ENCODE data around the gene TMEM132E.
A peak's percentile ranks its signal among the peaks of the same experiment; 100 is the strongest.

Gene TMEM132E

GRCh38 chr17:34634551-34635160 is 55.3 kb downstream of the TMEM132E start:
- DNase-seq (ENCODE audit: low read depth), result no peak

GRCh38 chr17:34635876-34636275 is 56.5 kb downstream of the TMEM132E start:
- DNase-seq (ENCODE audit: low read depth), result no peak

GRCh38 chr17:34637041-34637547 is 57.7 kb downstream of the TMEM132E start:
- no peak for DNase-seq (ENCODE audit: low read depth)

- peak; percentile 82 for DNase-seq (ENCODE audit: low read depth)
Measured at GRCh38 chr17:34637548-34638525, 58.5 kb downstream of the TMEM132E start.

GRCh38 chr17:34638526-34639260 is 59.3 kb downstream of the TMEM132E start:
- DNase-seq (ENCODE audit: low read depth), result no peak

GRCh38 chr17:34639706-34640425 is 60.5 kb downstream of the TMEM132E start:
- DNase-seq (ENCODE audit: low read depth), result no peak

- no peak for DNase-seq (ENCODE audit: low read depth)
Measured at GRCh38 chr17:34641368-34641767, 62.0 kb downstream of the TMEM132E start.

GRCh38 chr17:34644941-34645550 is 65.7 kb downstream of the TMEM132E start:
- DNase-seq (ENCODE audit: low read depth), result no peak

GRCh38 chr17:34645594-34645993 is 66.2 kb downstream of the TMEM132E start:
- no peak for DNase-seq (ENCODE audit: low read depth)

GRCh38 chr17:34647511-34647910 is 68.1 kb downstream of the TMEM132E start:
- no peak for DNase-seq (ENCODE audit: low read depth)

- DNase-seq (ENCODE audit: low read depth), result no peak
Measured at GRCh38 chr17:34650051-34650750, 70.8 kb downstream of the TMEM132E start.

GRCh38 chr17:34651402-34651811 is 72.0 kb downstream of the TMEM132E start:
- DNase-seq (ENCODE audit: low read depth), result no peak

GRCh38 chr17:34652021-34652555 is 72.7 kb downstream of the TMEM132E start:
- DNase-seq (ENCODE audit: low read depth), result no peak

- DNase-seq (ENCODE audit: low read depth), result no peak
Measured at GRCh38 chr17:34653511-34653910, 74.1 kb downstream of the TMEM132E start.

GRCh38 chr17:34654276-34654880 is 75.0 kb downstream of the TMEM132E start:
- no peak for DNase-seq (ENCODE audit: low read depth)

- no peak for DNase-seq (ENCODE audit: low read depth)
Measured at GRCh38 chr17:34654881-34655276, 75.5 kb downstream of the TMEM132E start.

GRCh38 chr17:34656801-34657200 is 77.4 kb downstream of the TMEM132E start:
- no peak for DNase-seq (ENCODE audit: low read depth)

GRCh38 chr17:34658811-34659560 is 79.6 kb downstream of the TMEM132E start:
- DNase-seq (ENCODE audit: low read depth), result no peak

- no peak for DNase-seq (ENCODE audit: low read depth)
Measured at GRCh38 chr17:34663714-34664113, 84.3 kb downstream of the TMEM132E start.

Measured in activated T-cell treated with anti-CD3 and anti-CD28 coated beads for 1 hour (primary cell).